A673 (cell line): ENCODE data around the gene PGLYRP2. TPM values are rescaled to one million over a fixed set of nuclear protein-coding genes. Genes with fewer than 3 reads are reported as not detected.

Source experiments
- BruUV-seq: library from RNA; stranded (reverse); fragments of 400-500 nt; replicated peaks from 2 replicates; lab custom pipeline; 2021; lab: Mats Ljungman, UMichigan
- CTCF ChIA-PET: fragments of 300-600 bp; sonication (Branson Sonifier 250); formaldehyde crosslinking; loops from one replicate; lab custom pipeline; 2022; ENCODE audit warnings: antibody characterized with exemption; lab: Charles Lee
- POLR2A ChIA-PET: fragments of 300-600 bp; sonication (Branson Sonifier 250); formaldehyde crosslinking; loops from one replicate; lab custom pipeline; 2022; ENCODE audit warnings: antibody characterized with exemption; ENCODE audit not compliant: low non-redundant PET; lab: Charles Lee
- DNase-seq: peaks from one replicate; pipeline ENCODE4 v3.0.0-alpha.2; 2015; ENCODE audit warnings: low spot score
- H3K27ac ChIP-seq: fragments of 200-600 bp; sonication (generic); 2 replicates; pipeline ENCODE4 v1.5.1; 2016; ENCODE audit warnings: mixed run types, low read depth, mild to moderate bottlenecking, mixed read lengths, antibody characterized with exemption, low read length; ENCODE audit not compliant: poor library complexity, severe bottlenecking
- H3K27me3 ChIP-seq: fragments of 200-600 bp; sonication (generic); replicated peaks from 2 replicates; pipeline ENCODE4 v1.6.1; 2017; ENCODE audit warnings: mixed run types, low read depth, mild to moderate bottlenecking, mixed read lengths, antibody characterized with exemption, low read length; ENCODE audit not compliant: insufficient read depth, poor library complexity
- H3K36me3 ChIP-seq: fragments of 200-600 bp; sonication (generic); 2 replicates; pipeline ENCODE4 v1.6.1; 2016; ENCODE audit warnings: mixed run types, mild to moderate bottlenecking, mixed read lengths, antibody characterized with exemption, low read length; ENCODE audit not compliant: insufficient read depth, poor library complexity, severe bottlenecking
- H3K4me1 ChIP-seq: fragments of 200-600 bp; sonication (generic); 2 replicates; pipeline ENCODE4 v1.6.1; 2017; ENCODE audit warnings: mixed run types, mild to moderate bottlenecking, mixed read lengths, antibody characterized with exemption, low read length; ENCODE audit not compliant: insufficient read depth, poor library complexity, severe bottlenecking
- H3K4me3 ChIP-seq: fragments of 200-600 bp; sonication (generic); 2 replicates; pipeline ENCODE4 v1.5.1; 2016; ENCODE audit warnings: low read depth, mixed run types, mild to moderate bottlenecking, mixed read lengths, low read length; ENCODE audit not compliant: poor library complexity, severe bottlenecking
- H3K9me3 ChIP-seq: fragments of 200-600 bp; sonication (generic); 2 replicates; pipeline ENCODE4 v1.6.1; 2016; ENCODE audit warnings: mixed run types, low read depth, mild to moderate bottlenecking, mixed read lengths, antibody characterized with exemption, low read length; ENCODE audit not compliant: poor library complexity, severe bottlenecking
- EZH2 ChIP-seq: fragments of 200-600 bp; sonication (generic); IDR thresholded peaks from 2 replicates; pipeline ENCODE4 v1.6.1; 2017; ENCODE audit warnings: borderline replicate concordance, low read depth, mild to moderate bottlenecking, mixed read lengths, antibody characterized with exemption, low read length; ENCODE audit not compliant: poor library complexity, severe bottlenecking
- intact Hi-C: fragments of 100-400 bp; cut with micrococcal nuclease; formaldehyde crosslinking; loops from one replicate; pipeline ENCODE4 v1.10.0; 2022; ENCODE audit not compliant: unreplicated experiment
- total RNA-seq: library from RNA; stranded (reverse); gene quantifications from 2 replicates; pipeline ENCODE4 v1.2.3, GENCODE V29; 2021
- TF ChIP-seq, protein P1 (sequence below): fragments of 300-800, 200-600 bp; sonication (generic); conservative IDR thresholded peaks from 2 replicates; pipeline ENCODE4 v1.5.1; 2017; ENCODE audit warnings: low read depth, mild to moderate bottlenecking, antibody characterized with exemption, low read length, moderate library complexity, mixed read lengths

PGLYRP2 gene
- total RNA-seq, 1 experiment from 2014 or later, result 3.5 TPM

DNA sequence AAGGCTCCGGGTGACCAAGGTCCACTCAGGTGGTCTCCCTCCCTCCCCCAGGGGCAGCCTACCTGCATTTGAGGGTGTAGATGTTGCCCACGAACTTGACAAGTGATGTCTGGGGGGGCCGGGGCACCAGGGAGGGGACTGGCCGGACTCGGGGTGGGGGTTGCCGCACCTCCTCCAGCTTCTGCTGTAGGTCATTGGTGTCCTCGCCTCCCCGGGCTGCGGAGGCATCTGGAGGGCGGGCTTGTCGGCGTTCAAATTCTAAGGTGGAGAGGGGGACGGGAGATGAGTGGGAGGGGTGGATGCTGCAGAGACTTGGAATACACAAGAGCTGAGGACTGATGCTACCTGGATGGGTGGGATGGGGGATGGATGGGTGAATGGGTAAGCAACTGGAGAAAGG lies 55.2 kb downstream of the PGLYRP2 start:
- intact Hi-C loops, result no loop called here
- DNase-seq, result no peak
- H3K36me3 ChIP-seq, result peaks cover 66% of the 10 kb centered on the region
- no peak overlapping the region for H3K4me3 ChIP-seq
- BruUV-seq, result no TSS peak
- H3K27me3 ChIP-seq, result no peaks in the 10 kb centered on the region
- H3K27ac ChIP-seq, result no peak overlapping the region
- TF ChIP-seq, protein P1, sequence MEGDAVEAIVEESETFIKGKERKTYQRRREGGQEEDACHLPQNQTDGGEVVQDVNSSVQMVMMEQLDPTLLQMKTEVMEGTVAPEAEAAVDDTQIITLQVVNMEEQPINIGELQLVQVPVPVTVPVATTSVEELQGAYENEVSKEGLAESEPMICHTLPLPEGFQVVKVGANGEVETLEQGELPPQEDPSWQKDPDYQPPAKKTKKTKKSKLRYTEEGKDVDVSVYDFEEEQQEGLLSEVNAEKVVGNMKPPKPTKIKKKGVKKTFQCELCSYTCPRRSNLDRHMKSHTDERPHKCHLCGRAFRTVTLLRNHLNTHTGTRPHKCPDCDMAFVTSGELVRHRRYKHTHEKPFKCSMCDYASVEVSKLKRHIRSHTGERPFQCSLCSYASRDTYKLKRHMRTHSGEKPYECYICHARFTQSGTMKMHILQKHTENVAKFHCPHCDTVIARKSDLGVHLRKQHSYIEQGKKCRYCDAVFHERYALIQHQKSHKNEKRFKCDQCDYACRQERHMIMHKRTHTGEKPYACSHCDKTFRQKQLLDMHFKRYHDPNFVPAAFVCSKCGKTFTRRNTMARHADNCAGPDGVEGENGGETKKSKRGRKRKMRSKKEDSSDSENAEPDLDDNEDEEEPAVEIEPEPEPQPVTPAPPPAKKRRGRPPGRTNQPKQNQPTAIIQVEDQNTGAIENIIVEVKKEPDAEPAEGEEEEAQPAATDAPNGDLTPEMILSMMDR, result no peak
- no peak for TF ChIP-seq EZH2
- CTCF ChIA-PET, result no interaction called here
- peaks cover 10% of the 10 kb centered on the region for H3K9me3 ChIP-seq
- POLR2A ChIA-PET, result no interaction called here
- peaks cover 17% of the 10 kb centered on the region for H3K4me1 ChIP-seq

DNA sequence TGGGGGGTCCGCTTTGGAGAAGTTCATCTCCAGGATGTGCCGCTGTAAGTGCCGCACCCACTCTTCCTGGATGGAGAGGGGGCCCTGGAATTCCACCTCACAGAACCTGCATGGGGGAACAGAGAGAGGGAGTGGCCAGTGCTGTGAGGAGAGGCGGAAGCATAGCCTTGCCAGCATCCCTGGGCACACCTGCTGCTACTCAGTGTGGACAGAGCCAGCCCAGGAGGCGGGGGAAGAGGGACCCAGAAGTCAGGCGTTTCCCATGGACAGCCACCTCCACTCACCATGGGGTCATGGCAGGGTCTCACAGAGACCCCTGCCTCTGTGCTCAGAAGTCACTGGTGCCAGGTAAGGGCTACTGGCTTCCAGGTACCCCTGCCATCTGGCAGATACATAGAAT lies 56.2 kb downstream of the PGLYRP2 start:
- no peak overlapping the region for H3K27ac ChIP-seq
- ChIA-PET CTCF (no interaction called here), POLR2A (no interaction called here)
- no peak for DNase-seq
- peaks cover 56% of the 10 kb centered on the region for H3K36me3 ChIP-seq
- TF ChIP-seq, protein P1, result no peak
- no peak for TF ChIP-seq EZH2
- no peaks in the 10 kb centered on the region for H3K27me3 ChIP-seq
- H3K4me1 ChIP-seq, result peaks cover 17% of the 10 kb centered on the region
- intact Hi-C loops, result no loop called here
- no peak overlapping the region for H3K4me3 ChIP-seq
- BruUV-seq, result no TSS peak
- H3K9me3 ChIP-seq, result peaks cover 10% of the 10 kb centered on the region

DNA sequence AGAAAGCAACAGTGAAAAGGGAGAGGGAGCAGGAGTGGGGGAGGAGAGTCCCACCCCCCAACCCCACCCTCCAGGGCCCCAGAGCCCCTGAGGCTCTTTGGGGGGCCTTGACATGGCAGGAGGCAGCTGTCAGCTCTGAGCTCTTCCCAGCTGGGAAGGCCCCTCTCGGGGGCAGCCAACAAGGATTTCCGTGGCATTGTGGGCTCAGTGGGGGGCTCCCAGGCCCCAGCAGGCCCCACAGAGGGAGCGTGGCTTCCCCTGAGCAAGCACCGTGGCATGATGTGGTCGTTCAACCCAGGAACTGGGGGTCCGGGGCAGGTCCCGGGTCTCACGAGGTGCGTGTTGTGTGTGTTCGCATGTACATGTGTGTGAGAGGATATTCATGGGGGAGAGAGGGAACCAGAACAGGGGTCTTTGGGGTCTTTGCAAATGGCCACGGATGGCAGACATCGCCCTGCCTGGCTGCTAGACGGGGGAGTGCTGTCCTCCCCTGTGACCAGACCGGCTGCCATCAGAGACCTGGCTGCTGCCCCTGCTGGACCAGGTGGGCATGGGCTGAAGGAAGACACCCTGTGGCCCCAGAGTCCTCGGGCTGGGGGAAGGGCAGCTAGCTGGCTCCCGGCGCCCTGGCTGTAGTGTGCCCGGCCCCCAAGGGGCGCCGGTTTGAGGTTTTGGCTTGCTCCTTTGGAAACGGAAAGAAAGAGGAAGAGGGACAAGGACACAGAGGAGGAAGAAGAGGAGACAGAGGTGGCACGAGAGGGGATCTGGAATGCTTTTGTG lies 56.8 kb downstream of the PGLYRP2 start:
- CTCF ChIA-PET, result no interaction called here
- no peak for TF ChIP-seq EZH2
- TF ChIP-seq, protein P1, result no peak
- intact Hi-C loops, result no loop called here
- peaks cover 10% of the 10 kb centered on the region for H3K9me3 ChIP-seq
- H3K4me3 ChIP-seq, result no peak overlapping the region
- DNase-seq, result no peak
- no peaks in the 10 kb centered on the region for H3K27me3 ChIP-seq
- peaks cover 50% of the 10 kb centered on the region for H3K36me3 ChIP-seq
- H3K4me1 ChIP-seq, result peaks cover 21% of the 10 kb centered on the region
- BruUV-seq, result no TSS peak
- H3K27ac ChIP-seq, result peak overlapping the region; percentile 53
- POLR2A ChIA-PET, result no interaction called here
